ENCODE measurements around the gene F8. TPM values are rescaled to one million over a fixed set of nuclear protein-coding genes. Genes with fewer than 3 reads are reported as not detected.
"Not testable (repeated sequence)": the region's sequence is repeated elsewhere in the genome, so short reads cannot be mapped to it uniquely, and the experiment has no call there.

The F8 gene
- total RNA-seq, 4 donors from 2014 or later: 11.8 to 63.0 (median 28.5) TPM

DNA sequence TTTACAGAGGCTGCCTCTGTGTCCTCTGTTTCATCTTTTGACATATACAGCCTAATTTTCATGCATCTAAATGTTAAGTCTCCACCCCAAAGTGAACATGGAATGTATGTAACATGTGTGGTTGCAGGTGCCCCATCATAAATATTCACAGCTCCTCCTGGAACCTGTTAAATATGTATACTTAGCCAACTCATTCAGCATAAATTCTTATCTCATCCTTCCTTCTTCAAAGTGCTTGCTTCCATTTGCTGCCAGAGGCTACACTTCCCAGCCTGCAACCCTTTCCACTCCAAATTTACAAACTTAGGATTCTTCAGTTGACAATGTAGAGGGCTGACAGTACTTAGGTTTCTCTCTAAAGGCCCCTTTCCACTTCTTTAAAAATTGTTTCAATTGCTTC lies 60.6 kb downstream of the F8 start:
- no peak overlapping the region for H3K27ac ChIP-seq
- no peaks in the 10 kb centered on the region for H3K4me1 ChIP-seq
- intact Hi-C loops (cut with DNase I; ENCODE audit: low total_unique reads): no loop called here
- no peaks in the 10 kb centered on the region for H3K27me3 ChIP-seq
- H3K36me3 ChIP-seq: no peaks in the 10 kb centered on the region
- no peak for DNase-seq
- no peak for TF ChIP-seq POLR2A (IDR thresholded peaks at IDR 0.05)
- TF ChIP-seq, protein P1, sequence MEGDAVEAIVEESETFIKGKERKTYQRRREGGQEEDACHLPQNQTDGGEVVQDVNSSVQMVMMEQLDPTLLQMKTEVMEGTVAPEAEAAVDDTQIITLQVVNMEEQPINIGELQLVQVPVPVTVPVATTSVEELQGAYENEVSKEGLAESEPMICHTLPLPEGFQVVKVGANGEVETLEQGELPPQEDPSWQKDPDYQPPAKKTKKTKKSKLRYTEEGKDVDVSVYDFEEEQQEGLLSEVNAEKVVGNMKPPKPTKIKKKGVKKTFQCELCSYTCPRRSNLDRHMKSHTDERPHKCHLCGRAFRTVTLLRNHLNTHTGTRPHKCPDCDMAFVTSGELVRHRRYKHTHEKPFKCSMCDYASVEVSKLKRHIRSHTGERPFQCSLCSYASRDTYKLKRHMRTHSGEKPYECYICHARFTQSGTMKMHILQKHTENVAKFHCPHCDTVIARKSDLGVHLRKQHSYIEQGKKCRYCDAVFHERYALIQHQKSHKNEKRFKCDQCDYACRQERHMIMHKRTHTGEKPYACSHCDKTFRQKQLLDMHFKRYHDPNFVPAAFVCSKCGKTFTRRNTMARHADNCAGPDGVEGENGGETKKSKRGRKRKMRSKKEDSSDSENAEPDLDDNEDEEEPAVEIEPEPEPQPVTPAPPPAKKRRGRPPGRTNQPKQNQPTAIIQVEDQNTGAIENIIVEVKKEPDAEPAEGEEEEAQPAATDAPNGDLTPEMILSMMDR (IDR thresholded peaks at IDR 0.05): no peak
- H3K9me3 ChIP-seq: no peaks in the 10 kb centered on the region
- no peak overlapping the region for H3K4me3 ChIP-seq

- H3K27me3 ChIP-seq; H3K27ac ChIP-seq; intact Hi-C loops (cut with DNase I; ENCODE audit: low total_unique reads); DNase-seq; H3K4me3 ChIP-seq; H3K36me3 ChIP-seq; H3K4me1 ChIP-seq; H3K9me3 ChIP-seq: not testable (repeated sequence)
These were observed 66.7 kb downstream of the F8 start for GRCh38 chrX:154955799-154956198.

DNA sequence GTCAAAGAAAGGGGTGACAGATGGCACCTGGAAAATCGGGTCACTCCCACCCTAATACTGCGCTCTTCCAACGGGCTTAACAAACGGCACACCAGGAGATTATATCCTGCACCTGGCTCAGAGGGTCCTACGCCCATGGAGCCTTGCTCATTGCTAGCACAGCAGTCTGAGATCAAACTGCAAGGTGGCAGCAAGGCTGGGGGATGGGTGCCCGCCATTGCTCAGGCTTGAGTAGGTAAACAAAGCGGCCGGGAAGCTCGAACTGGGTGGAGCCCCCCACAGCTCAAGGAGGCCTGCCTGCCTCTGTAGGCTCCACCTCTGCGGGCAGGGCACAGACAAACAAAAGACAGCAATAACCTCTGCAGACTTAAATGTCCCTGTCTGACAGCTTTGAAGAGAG lies 83.3 kb downstream of the F8 start:
- H3K27me3 ChIP-seq; DNase-seq; H3K36me3 ChIP-seq; intact Hi-C loops (cut with DNase I; ENCODE audit: low total_unique reads); H3K4me3 ChIP-seq; H3K4me1 ChIP-seq; H3K9me3 ChIP-seq; H3K27ac ChIP-seq: not testable (repeated sequence)

DNA sequence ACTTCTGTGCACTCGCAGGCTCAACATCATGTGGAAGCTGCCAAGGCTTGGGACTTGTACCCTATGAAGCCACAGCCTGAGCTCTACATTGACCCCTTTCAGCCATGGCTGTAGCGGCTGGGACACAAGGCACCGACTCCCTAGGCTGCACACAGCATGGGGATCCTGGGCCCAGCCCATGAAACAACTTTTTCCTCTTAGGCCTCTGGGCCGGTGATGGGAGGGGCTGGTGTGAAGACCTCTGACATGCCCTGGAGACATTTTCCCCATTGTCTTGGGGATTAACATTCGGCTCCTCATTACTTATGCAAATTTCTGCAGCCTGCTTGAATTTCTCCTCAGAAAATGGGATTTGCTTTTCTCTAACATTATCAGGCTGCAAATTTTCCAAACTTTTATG lies 97.8 kb downstream of the F8 start:
- H3K9me3 ChIP-seq; H3K27me3 ChIP-seq; H3K27ac ChIP-seq; intact Hi-C loops (cut with DNase I; ENCODE audit: low total_unique reads); DNase-seq; H3K4me3 ChIP-seq; H3K4me1 ChIP-seq; H3K36me3 ChIP-seq: not testable (repeated sequence)

DNA sequence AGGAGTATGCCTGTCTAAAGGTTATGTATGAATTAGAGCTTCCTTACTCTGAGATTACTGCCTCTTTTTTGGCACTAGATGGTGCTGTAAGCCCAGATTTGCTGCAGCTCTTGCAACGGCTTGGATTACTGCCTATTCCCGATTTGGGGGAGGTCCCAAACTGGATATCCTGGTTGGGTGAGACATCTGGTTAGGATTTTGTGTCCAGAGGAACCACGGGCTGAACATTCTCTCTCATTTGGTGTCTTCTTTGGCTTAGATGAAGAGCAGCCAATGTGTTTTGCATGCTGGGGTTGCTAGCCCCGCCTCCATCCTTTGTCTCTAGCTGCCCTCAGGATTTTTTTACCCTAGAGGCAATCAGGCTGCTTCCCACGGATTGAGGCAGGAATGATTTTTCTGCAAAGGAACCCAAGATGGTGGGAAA lies 104.5 kb downstream of the F8 start:
- Histone ChIP-seq H3K4me3 (no peak overlapping the region), H3K9me3 (no peaks in the 10 kb centered on the region), H3K36me3 (no peaks in the 10 kb centered on the region), H3K4me1 (no peaks in the 10 kb centered on the region), H3K27ac (no peak overlapping the region), H3K27me3 (no peaks in the 10 kb centered on the region)
- intact Hi-C loops (cut with DNase I; ENCODE audit: low total_unique reads): no loop called here
- TF ChIP-seq, protein P1 (IDR thresholded peaks at IDR 0.05): peak; percentile 41 to 64 (median 45)
- TF ChIP-seq POLR2A (IDR thresholded peaks at IDR 0.05): no peak
- peak; percentile 63 to 79 for DNase-seq

DNA sequence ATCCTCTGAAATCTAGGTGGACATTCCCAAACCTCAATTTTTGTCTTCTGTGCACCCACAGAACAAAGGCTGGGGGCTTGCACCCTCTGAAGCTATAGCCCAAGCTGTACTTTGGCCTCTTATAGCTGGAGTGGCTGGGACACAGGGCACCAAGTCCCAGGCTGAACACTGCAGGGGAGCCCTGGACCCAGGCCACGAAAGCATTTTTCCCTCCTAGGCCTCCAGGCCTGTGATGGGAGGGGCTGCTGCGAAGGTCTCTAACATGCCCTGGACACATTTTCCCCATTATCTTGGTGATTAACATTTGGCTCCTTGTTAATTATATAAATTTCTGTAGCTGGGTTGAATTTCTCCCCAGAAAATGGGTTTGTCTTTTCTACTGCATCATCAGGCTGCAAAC lies 108.5 kb downstream of the F8 start:
- Histone ChIP-seq H3K4me3 (no peak overlapping the region), H3K9me3 (no peaks in the 10 kb centered on the region), H3K36me3 (no peaks in the 10 kb centered on the region), H3K27me3 (no peaks in the 10 kb centered on the region), H3K27ac (no peak overlapping the region), H3K4me1 (no peaks in the 10 kb centered on the region)
- no peak for TF ChIP-seq POLR2A (IDR thresholded peaks at IDR 0.05)
- TF ChIP-seq, protein P1 (IDR thresholded peaks at IDR 0.05): no peak
- DNase-seq: no peak
- intact Hi-C loops (cut with DNase I; ENCODE audit: low total_unique reads): no loop called here

- H3K36me3 ChIP-seq; H3K4me3 ChIP-seq; H3K4me1 ChIP-seq; intact Hi-C loops (cut with DNase I; ENCODE audit: low total_unique reads); H3K9me3 ChIP-seq; DNase-seq; H3K27ac ChIP-seq; H3K27me3 ChIP-seq: not testable (repeated sequence)
These were observed 112.0 kb downstream of the F8 start for GRCh38 chrX:154910528-154910927.

DNA sequence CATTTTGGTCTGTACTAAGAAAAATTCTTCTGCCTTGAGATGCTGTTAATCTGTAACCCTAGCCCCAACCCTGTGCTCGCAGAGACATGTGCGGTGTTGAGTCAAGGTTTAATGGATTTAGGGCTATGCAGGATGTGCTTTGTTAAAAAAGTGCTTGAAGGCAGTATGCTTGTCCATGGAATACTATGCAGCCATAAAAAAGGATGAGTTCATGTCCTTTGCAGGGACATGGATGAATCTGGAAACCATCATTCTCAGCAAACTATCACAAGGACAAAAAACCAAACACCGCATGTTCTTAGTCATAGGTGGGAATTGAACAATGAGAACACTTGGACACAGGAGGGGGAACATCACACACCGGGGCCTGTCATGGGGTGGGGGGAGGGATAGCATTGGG lies 112.5 kb downstream of the F8 start:
- H3K27me3 ChIP-seq; H3K4me1 ChIP-seq; H3K27ac ChIP-seq; H3K4me3 ChIP-seq; DNase-seq; H3K9me3 ChIP-seq; intact Hi-C loops (cut with DNase I; ENCODE audit: low total_unique reads); H3K36me3 ChIP-seq: not testable (repeated sequence)
